ENCODE results near the gene IZUMO1.

The IZUMO1 gene

DNA sequence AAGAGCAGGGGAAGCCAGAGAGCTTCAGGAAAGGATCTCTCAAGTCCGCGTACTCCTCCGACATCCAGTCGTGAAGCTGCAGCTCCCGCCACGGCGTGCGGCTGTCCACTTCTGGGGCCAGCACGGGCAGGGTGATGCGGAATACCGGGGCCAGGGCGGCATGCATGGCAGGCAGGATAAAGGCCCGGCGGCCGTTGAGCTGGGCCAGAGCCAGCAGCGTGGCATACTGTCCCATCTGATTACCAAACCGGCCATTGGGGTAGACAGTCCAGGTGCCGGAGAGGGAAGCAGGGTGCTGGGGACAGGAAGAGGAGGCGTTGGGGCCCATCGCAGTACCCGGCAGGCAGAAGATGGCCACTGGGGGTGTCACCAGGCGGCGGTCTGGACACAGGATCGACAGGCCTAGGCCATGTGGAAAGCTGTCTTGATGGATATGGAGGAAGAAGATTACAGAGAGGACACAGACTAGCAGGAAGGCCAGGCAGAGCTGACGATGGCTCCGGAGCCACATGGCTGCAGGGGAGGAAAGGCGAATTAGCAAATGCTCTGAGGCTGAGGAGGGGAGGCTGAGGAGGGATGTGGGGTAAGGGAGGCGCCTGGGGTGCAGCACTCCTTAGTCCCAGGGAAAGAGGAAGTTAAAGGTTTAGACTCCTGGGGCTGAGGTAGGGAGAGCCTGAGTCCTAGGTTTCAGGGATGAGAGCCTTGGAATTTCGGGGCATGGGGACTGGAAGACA is 4.2 kb upstream of the IZUMO1 start:
- H3K79me2 ChIP-seq (ENCODE audit: insufficient read depth, low read length), result no peaks in the 10 kb centered on the region
- H3K9ac ChIP-seq (ENCODE audit: low read length), result no peak overlapping the region
- no peaks in the 10 kb centered on the region for H3K9me3 ChIP-seq (ENCODE audit: insufficient read depth, low read length)
- H3K36me3 ChIP-seq (ENCODE audit: low read length), result no peaks in the 10 kb centered on the region
- no peak overlapping the region for H3K27ac ChIP-seq (ENCODE audit: low read depth, low read length)
- no peaks in the 10 kb centered on the region for H3K9me2 ChIP-seq (replicated peaks; ENCODE audit: insufficient read depth, low read length)
- no peaks in the 10 kb centered on the region for H4K20me1 ChIP-seq (ENCODE audit: low read depth, low read length)
- TF ChIP-seq CTCF (IDR thresholded peaks at IDR 0.05; ENCODE audit: insufficient read depth, low read length, poor library complexity, severe bottlenecking) (no peak), EZH2phosphoT487 (conservative IDR thresholded peaks at IDR 0.05; ENCODE audit: low read length) (no peak)
- no peaks in the 10 kb centered on the region for H3F3A ChIP-seq (ENCODE audit: insufficient read depth)
- no peaks in the 10 kb centered on the region for H3K27me3 ChIP-seq (ENCODE audit: low read length)
- H2AFZ ChIP-seq (ENCODE audit: low read depth, low read length, severe bottlenecking), result no peak overlapping the region
- H3K4me2 ChIP-seq (ENCODE audit: low read depth, low read length, poor library complexity, severe bottlenecking), result no peak overlapping the region
- no peak overlapping the region for H3K4me3 ChIP-seq (ENCODE audit: insufficient read depth, low read length, poor library complexity, severe bottlenecking)

DNA sequence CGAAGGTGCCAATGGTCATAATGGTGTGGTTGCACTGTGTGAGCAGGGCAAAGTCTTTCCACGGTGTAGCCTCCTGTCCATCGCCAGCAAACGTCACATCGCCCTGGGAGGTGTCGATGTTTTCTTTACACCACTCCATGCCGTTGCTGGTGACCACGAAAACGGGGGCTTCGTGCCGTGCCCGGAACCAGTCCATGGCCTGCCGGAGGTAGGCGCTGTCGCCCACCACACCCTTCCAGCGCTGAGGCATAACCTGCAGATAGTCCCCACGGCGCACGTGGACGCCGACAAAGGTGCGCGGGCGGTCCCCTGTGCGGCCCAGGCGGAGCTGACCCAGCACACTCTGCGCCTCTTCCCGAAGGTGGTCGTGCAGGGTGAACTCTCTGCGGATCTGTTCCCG is 3.6 kb upstream of the IZUMO1 start:
- no peak overlapping the region for H3K4me2 ChIP-seq (ENCODE audit: low read depth, low read length, poor library complexity, severe bottlenecking)
- H3K27me3 ChIP-seq (ENCODE audit: low read length), result no peaks in the 10 kb centered on the region
- no peak overlapping the region for H3K4me3 ChIP-seq (ENCODE audit: insufficient read depth, low read length, poor library complexity, severe bottlenecking)
- H3K36me3 ChIP-seq (ENCODE audit: low read length), result no peaks in the 10 kb centered on the region
- TF ChIP-seq EZH2phosphoT487 (conservative IDR thresholded peaks at IDR 0.05; ENCODE audit: low read length) (no peak), CTCF (IDR thresholded peaks at IDR 0.05; ENCODE audit: insufficient read depth, low read length, poor library complexity, severe bottlenecking) (no peak)
- H4K20me1 ChIP-seq (ENCODE audit: low read depth, low read length), result no peaks in the 10 kb centered on the region
- H2AFZ ChIP-seq (ENCODE audit: low read depth, low read length, severe bottlenecking), result no peak overlapping the region
- no peak overlapping the region for H3K9ac ChIP-seq (ENCODE audit: low read length)
- no peak overlapping the region for H3K27ac ChIP-seq (ENCODE audit: low read depth, low read length)
- no peaks in the 10 kb centered on the region for H3K9me3 ChIP-seq (ENCODE audit: insufficient read depth, low read length)
- H3F3A ChIP-seq (ENCODE audit: insufficient read depth), result no peaks in the 10 kb centered on the region
- H3K9me2 ChIP-seq (replicated peaks; ENCODE audit: insufficient read depth, low read length), result no peaks in the 10 kb centered on the region
- H3K79me2 ChIP-seq (ENCODE audit: insufficient read depth, low read length), result no peaks in the 10 kb centered on the region

- no peaks in the 10 kb centered on the region for H3K9me3 ChIP-seq (ENCODE audit: insufficient read depth, low read length)
- no peaks in the 10 kb centered on the region for H3K9me2 ChIP-seq (replicated peaks; ENCODE audit: insufficient read depth, low read length)
- no peaks in the 10 kb centered on the region for H4K20me1 ChIP-seq (ENCODE audit: low read depth, low read length)
- H3K27me3 ChIP-seq (ENCODE audit: low read length), result no peaks in the 10 kb centered on the region
- no peaks in the 10 kb centered on the region for H3K79me2 ChIP-seq (ENCODE audit: insufficient read depth, low read length)
- H3K4me3 ChIP-seq (ENCODE audit: insufficient read depth, low read length, poor library complexity, severe bottlenecking), result no peak overlapping the region
- no peaks in the 10 kb centered on the region for H3K36me3 ChIP-seq (ENCODE audit: low read length)
- no peaks in the 10 kb centered on the region for H3F3A ChIP-seq (ENCODE audit: insufficient read depth)
- no peak for TF ChIP-seq EZH2phosphoT487 (conservative IDR thresholded peaks at IDR 0.05; ENCODE audit: low read length)
- TF ChIP-seq CTCF (IDR thresholded peaks at IDR 0.05; ENCODE audit: insufficient read depth, low read length, poor library complexity, severe bottlenecking), result no peak
- no peak overlapping the region for H3K27ac ChIP-seq (ENCODE audit: low read depth, low read length)
- no peak overlapping the region for H3K9ac ChIP-seq (ENCODE audit: low read length)
- no peak overlapping the region for H2AFZ ChIP-seq (ENCODE audit: low read depth, low read length, severe bottlenecking)
- H3K4me2 ChIP-seq (ENCODE audit: low read depth, low read length, poor library complexity, severe bottlenecking), result no peak overlapping the region
These were observed 3.0 kb upstream of the IZUMO1 start for GRCh38 chr19:48749571-48750198.

All from SU-DHL-6 (cell line).